T-helper 1 cell treated with Interleukin-12 subunit alpha and Interleukin-12 subunit beta and Interleukin-4 antibody, amounts not matched to agents 30 μg/mL and 1 μg/mL, for 36 hours (primary cell): ENCODE measurements around the gene MDGA2.
"Not testable (repeated sequence)": the region's sequence is repeated elsewhere in the genome, so short reads cannot be mapped to it uniquely, and the experiment has no call there.

Experiments
- H3K27ac Mint-ChIP-seq: one replicate; pipeline ENCODE4 v1.8.0; 2021; ENCODE audit warnings: mild to moderate bottlenecking, mixed read lengths
- H3K27me3 Mint-ChIP-seq: one replicate; pipeline ENCODE4 v1.8.0; 2021; ENCODE audit warnings: low read depth, mixed read lengths
- H3K36me3 Mint-ChIP-seq: one replicate; pipeline ENCODE4 v1.8.0; 2021; ENCODE audit warnings: low read depth, mixed read lengths
- H3K4me1 Mint-ChIP-seq: one replicate; pipeline ENCODE4 v1.8.0; 2021; ENCODE audit warnings: low read depth, mixed read lengths
- H3K4me3 Mint-ChIP-seq: one replicate; pipeline ENCODE4 v1.8.0; 2021; ENCODE audit warnings: mild to moderate bottlenecking, moderate library complexity, mixed read lengths
- H3K9me3 Mint-ChIP-seq: one replicate; pipeline ENCODE4 v1.8.0; 2021; ENCODE audit warnings: mixed read lengths

The MDGA2 gene

DNA sequence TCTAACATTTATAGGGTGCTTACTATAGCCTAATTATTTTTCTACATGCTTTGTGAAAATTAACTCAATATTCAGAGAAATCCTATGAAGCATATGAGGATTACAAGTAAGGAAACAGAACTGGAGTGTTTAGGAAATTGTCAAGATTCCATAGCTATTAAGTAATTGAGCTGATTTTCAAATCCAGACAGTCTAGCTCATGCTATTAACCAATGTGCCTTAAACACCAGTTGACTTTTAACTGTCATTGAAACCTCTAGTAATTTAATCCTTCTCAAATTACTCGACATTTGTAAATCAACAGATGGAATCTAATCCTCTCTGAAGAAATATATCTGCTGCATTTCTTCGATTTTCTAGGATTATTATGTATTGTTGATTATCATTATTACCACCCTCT is 488.9 kb downstream of the MDGA2 start:
- Mint-ChIP-seq H3K27ac (no peak overlapping the region), H3K27me3 (no peaks in the 10 kb centered on the region), H3K36me3 (no peaks in the 10 kb centered on the region), H3K4me3 (no peak overlapping the region), H3K4me1 (no peaks in the 10 kb centered on the region), H3K9me3 (no peaks in the 10 kb centered on the region)

DNA sequence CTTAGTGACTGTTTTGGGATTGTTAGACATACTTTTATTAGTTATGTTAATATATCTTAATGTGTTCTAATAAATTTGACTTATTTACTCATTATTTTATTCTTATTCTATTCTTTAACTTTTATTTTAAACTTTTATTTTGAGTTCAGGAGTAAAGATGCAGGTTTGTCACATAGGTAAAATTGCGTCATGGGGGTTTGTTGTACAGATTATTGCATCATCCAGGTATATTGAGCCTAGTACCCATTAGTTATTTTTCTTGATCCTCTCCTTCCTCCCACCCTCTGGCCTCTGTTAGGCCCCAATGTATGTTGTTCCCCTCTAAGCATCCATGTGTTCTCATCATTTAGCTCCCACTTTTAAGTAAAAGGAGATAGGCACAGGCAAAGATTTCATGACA is 495.5 kb downstream of the MDGA2 start:
- Mint-ChIP-seq H3K4me3 (no peak overlapping the region), H3K9me3 (peaks cover 4% of the 10 kb centered on the region), H3K27ac (no peak overlapping the region), H3K27me3 (no peaks in the 10 kb centered on the region), H3K36me3 (no peaks in the 10 kb centered on the region), H3K4me1 (no peaks in the 10 kb centered on the region)

DNA sequence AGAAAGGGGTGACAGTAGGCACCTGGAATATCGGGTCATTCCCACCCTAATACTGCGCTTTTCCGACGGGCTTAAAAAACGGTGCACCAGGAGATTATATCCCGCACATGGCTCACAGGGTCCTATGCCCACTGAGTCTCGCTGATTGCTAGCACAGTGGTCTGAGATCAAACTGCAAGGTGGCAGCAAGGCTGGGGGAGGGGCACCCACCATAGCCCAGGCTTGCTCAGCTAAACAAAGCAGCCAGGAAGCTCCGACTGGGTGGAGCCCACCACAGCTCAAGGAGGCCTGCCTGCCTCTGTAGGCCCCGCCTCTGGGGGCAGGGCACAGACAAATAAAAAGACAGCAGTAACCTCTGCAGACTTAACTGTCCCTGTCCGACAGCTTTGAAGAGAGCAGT is 503.5 kb downstream of the MDGA2 start:
- not testable (repeated sequence) for H3K4me3 Mint-ChIP-seq, H3K27ac Mint-ChIP-seq

DNA sequence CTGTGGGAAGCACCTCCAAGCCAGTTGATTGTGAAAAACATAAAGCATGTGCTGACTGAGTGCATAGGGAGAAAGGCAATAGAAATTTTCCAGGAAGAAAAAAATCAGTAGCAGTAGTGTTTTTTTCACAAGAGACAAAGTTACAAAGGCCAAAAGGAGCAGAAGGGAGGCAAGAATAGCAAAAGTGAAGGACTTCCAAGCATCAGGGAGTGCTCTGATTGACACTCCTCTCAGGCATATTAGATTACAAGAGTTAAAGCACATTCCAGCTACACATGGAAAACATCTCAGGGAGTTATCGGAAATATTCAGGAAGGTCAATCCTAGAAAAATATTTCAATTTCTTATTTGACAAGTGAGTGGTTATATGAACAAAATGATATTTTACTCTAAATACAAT is 508.0 kb downstream of the MDGA2 start:
- H3K27me3 Mint-ChIP-seq: no peaks in the 10 kb centered on the region
- H3K9me3 Mint-ChIP-seq: no peaks in the 10 kb centered on the region
- no peaks in the 10 kb centered on the region for H3K4me1 Mint-ChIP-seq
- H3K27ac Mint-ChIP-seq: no peak overlapping the region
- no peak overlapping the region for H3K4me3 Mint-ChIP-seq
- no peaks in the 10 kb centered on the region for H3K36me3 Mint-ChIP-seq

More for the DNA sequence above, 503.5 kb downstream of the MDGA2 start:
- not testable (repeated sequence) for H3K4me1 Mint-ChIP-seq, H3K27me3 Mint-ChIP-seq, H3K36me3 Mint-ChIP-seq
- H3K9me3 Mint-ChIP-seq: peaks cover 12% of the 10 kb centered on the region

DNA sequence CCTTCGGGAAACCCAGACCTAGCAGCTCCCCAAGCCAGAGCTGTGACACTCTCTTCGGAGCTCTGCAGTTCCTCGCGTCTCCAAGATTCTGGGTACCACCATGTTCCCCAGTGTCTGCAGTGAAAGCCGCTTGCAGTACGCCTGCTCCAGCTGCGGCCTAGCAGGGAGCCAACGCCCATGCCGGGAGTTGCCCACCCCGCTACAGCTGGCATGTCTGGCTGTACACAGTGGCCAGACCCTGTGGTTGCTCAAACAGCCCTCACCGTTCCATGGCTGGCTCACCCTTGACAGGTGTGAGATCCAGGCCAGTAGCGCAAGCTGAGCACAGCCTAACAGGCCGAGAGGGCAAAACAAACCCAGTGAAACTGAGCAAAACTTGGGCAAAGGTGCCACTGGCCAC is 520.0 kb downstream of the MDGA2 start:
- Mint-ChIP-seq H3K36me3 (no peaks in the 10 kb centered on the region), H3K27ac (no peak overlapping the region), H3K4me3 (no peak overlapping the region), H3K27me3 (no peaks in the 10 kb centered on the region), H3K4me1 (no peaks in the 10 kb centered on the region), H3K9me3 (peaks cover 16% of the 10 kb centered on the region)

DNA sequence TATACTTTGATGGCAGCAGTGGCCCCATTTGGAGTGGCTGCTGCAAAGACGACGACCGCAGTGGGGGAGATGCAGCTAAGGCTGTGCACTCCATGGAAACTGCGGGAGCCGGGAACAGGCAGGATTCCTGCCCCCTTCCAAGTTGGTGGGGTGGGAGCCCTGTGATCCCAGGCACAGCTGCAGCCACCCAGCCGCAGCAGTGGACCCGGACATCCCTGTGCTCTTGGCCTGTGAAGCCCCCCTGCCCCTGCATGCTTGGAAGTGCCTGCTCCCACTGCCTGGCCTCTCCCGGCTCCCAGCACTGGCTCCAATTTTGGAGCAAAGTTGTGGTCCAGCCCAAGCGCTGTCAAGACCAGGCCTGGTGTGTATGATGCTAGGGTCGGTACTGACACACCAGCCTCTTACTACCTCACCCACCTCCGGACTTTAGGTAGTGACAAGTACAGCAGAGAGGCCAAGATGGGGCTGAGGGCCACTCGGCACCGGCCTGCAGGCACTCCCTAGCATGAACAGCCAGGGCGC is 521.1 kb downstream of the MDGA2 start:
- Mint-ChIP-seq H3K4me3 (no peak overlapping the region), H3K27me3 (no peaks in the 10 kb centered on the region), H3K4me1 (no peaks in the 10 kb centered on the region), H3K9me3 (peaks cover 16% of the 10 kb centered on the region), H3K36me3 (no peaks in the 10 kb centered on the region), H3K27ac (no peak overlapping the region)

DNA sequence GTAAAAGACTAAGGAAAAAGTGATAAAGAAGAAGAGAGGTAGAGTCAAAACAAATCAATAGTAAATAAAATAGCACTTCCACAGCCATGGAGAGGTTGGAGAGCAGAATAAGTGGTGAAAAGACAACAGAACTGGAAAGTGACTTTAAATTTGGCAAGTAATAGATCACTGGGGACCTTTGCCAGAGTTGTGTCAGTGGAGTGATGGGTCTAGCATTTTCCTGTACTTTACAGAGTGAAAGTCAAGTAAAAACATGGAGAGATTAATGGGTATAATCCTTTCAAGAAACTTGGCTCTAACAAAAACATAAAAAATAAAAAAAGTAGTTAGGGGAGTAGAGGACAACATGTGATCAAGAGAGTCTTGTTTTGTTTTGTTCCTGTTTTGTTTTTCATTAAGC is 521.7 kb downstream of the MDGA2 start:
- Mint-ChIP-seq H3K9me3 (peaks cover 16% of the 10 kb centered on the region), H3K4me1 (no peaks in the 10 kb centered on the region), H3K36me3 (no peaks in the 10 kb centered on the region), H3K27me3 (no peaks in the 10 kb centered on the region), H3K4me3 (no peak overlapping the region), H3K27ac (no peak overlapping the region)

DNA sequence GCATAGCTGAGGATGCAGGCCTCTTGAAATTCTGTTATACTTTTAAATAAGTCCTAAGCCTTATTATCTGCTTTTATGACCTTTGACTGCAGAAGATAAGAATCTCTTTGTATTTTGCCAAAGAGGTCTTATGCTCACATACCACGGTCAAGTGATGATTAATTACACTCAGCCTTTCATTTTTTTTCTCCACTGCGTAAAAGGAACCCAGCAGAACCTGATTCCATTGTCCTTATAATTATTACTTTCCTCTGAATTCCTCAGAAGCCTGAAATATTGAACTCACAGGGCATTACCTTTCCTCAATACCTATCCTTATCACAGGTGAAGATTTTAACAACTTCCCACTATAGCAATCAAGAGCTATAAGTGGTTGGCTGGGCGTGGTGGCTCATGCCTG is 525.1 kb downstream of the MDGA2 start:
- no peaks in the 10 kb centered on the region for H3K36me3 Mint-ChIP-seq
- H3K4me1 Mint-ChIP-seq: no peaks in the 10 kb centered on the region
- no peak overlapping the region for H3K27ac Mint-ChIP-seq
- H3K9me3 Mint-ChIP-seq: peaks cover 10% of the 10 kb centered on the region
- no peaks in the 10 kb centered on the region for H3K27me3 Mint-ChIP-seq
- no peak overlapping the region for H3K4me3 Mint-ChIP-seq

DNA sequence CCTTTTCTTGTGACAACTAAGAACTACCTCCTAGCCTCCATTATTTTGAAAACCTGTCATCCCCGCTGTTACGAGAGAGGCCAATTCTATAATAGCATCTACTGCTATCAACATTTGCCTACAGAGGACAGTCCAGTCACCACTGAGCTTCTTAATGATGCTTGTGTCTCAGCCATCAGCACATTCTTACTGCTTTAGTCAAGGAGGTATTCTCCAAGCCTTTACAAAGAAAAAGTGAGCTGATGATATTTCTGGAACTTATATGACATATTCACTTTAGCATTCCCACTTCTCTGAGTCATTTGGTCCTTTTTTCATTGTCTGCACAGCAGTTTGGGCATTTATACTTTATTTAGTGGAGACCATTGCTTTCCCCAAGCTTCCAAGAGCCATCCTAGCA is 526.1 kb downstream of the MDGA2 start:
- Mint-ChIP-seq H3K27ac (no peak overlapping the region), H3K4me1 (no peaks in the 10 kb centered on the region), H3K9me3 (peaks cover 10% of the 10 kb centered on the region), H3K36me3 (no peaks in the 10 kb centered on the region), H3K27me3 (no peaks in the 10 kb centered on the region), H3K4me3 (no peak overlapping the region)

DNA sequence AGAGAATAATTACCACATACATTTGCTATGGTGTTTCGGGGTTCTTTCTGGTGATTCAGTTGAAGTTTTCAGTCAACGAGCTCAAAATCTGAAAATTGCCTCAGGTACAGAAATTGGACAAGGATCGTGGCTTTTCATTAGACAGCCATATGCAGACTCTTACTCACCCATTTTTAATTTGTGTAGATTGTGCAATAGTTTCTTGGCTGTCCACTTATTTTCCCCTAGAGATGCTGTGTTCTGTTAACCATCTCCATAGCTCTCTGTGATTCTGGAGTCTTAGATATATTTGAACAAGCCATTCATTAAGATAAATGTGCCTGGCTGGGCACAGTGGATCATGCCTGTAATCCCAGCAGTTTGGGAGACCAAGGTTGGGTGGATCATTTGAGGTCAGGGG is 526.7 kb downstream of the MDGA2 start:
- peaks cover 7% of the 10 kb centered on the region for H3K9me3 Mint-ChIP-seq
- H3K4me1 Mint-ChIP-seq: no peaks in the 10 kb centered on the region
- no peaks in the 10 kb centered on the region for H3K27me3 Mint-ChIP-seq
- H3K27ac Mint-ChIP-seq: no peak overlapping the region
- H3K36me3 Mint-ChIP-seq: no peaks in the 10 kb centered on the region
- H3K4me3 Mint-ChIP-seq: no peak overlapping the region

DNA sequence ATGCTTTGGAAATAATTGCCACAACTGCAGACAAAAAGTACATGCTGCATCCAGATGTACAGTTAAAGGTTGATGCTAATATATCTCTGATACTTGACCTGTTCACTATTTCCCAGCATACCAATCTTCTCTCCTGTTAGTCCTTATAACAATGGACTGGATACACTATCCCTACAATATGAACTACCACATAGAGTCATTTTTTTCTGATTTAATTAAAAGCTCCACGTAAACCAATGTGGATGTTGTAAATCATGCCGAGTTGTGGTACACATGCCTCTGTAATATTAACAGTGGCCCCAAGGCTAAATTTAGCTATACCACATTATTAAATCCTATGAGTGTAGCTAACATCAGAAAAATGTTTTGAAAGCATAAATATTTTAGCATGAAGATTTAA is 554.8 kb downstream of the MDGA2 start:
- H3K27ac Mint-ChIP-seq: no peak overlapping the region
- no peaks in the 10 kb centered on the region for H3K27me3 Mint-ChIP-seq
- H3K9me3 Mint-ChIP-seq: peaks cover 9% of the 10 kb centered on the region
- no peak overlapping the region for H3K4me3 Mint-ChIP-seq
- H3K4me1 Mint-ChIP-seq: no peaks in the 10 kb centered on the region
- H3K36me3 Mint-ChIP-seq: no peaks in the 10 kb centered on the region

DNA sequence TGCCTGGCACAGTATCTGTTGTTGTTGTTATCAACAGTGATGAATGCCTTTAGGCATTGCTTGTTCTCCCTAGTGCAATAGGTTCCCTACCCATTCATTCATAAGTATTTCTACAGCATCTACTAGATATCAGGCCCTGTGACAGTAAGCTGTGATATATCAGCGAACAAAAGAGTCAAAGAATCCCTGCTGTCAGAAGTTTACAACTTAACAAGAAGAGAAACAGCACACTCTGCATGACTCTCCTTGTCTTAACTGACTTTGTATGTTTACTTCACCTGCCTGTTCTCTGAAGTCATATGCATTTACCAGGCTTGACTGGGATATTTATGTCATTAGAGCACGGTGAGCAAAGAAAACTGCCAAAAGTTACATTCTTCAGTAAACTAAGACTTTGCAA is 571.6 kb downstream of the MDGA2 start:
- Mint-ChIP-seq H3K4me1 (no peaks in the 10 kb centered on the region), H3K27me3 (no peaks in the 10 kb centered on the region), H3K27ac (no peak overlapping the region), H3K4me3 (no peak overlapping the region), H3K9me3 (peaks cover 18% of the 10 kb centered on the region), H3K36me3 (no peaks in the 10 kb centered on the region)

DNA sequence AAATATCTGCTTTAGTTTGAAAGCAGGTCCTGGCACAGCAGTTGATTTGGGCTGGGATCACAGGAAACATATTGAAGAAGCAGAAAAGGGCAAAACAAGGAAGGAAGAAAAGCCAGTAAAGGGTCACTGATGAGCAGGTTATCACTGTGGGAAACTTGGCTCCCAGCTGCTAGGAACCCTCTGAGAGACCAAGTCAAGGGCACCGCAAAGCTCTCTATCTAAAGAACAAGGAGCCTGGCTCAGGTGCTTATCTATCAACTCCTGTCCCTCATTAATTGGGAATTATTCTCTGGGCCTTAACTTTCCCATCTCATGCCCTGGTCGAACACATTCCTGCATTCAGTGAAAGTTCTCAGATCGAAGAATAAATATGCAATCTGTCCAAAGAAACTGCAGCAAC is 572.9 kb downstream of the MDGA2 start:
- Mint-ChIP-seq H3K36me3 (no peaks in the 10 kb centered on the region), H3K4me1 (no peaks in the 10 kb centered on the region), H3K27me3 (no peaks in the 10 kb centered on the region), H3K27ac (no peak overlapping the region), H3K4me3 (no peak overlapping the region), H3K9me3 (peaks cover 16% of the 10 kb centered on the region)

DNA sequence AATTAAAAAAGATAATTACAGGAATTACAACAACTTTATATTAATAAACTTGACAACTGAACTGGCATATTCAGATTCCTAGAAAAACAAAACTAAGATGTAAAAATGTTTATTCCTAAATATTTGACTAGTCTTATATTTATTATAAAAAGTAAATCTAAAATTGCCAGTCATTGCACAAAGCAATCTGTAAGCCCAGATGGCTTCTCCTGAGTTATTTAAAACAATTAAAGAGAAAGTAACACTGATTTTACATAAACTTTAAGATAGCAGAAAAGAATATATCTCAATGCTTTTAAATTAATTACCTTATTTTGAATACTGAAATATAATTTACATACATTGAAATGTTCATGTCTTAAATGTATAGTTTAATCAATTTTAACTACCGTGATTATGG is 589.7 kb downstream of the MDGA2 start:
- Mint-ChIP-seq H3K27me3 (no peaks in the 10 kb centered on the region), H3K4me3 (no peak overlapping the region), H3K27ac (no peak overlapping the region), H3K4me1 (no peaks in the 10 kb centered on the region), H3K9me3 (peaks cover 2% of the 10 kb centered on the region), H3K36me3 (no peaks in the 10 kb centered on the region)

DNA sequence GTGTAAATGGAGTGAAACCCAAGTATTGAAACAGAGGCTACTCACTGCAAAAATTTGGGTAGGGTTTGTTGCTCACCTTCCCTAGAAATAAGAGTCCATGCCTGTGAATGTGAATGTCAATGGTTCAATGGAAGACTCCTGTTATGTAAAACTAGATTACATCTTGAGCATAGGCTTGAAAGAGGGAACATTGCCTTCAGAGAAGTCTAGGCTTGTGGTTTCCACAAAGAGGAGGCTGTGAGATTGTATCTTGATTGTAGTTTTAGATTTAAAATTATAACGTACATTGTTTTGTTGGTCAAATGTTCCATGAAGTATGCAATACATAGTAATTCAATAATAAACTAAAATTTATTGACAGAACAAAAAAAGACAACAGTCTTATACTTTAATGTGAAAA is 610.1 kb downstream of the MDGA2 start:
- Mint-ChIP-seq H3K4me1 (no peaks in the 10 kb centered on the region), H3K27me3 (no peaks in the 10 kb centered on the region), H3K27ac (no peak overlapping the region), H3K36me3 (no peaks in the 10 kb centered on the region), H3K9me3 (peaks cover 8% of the 10 kb centered on the region), H3K4me3 (no peak overlapping the region)

DNA sequence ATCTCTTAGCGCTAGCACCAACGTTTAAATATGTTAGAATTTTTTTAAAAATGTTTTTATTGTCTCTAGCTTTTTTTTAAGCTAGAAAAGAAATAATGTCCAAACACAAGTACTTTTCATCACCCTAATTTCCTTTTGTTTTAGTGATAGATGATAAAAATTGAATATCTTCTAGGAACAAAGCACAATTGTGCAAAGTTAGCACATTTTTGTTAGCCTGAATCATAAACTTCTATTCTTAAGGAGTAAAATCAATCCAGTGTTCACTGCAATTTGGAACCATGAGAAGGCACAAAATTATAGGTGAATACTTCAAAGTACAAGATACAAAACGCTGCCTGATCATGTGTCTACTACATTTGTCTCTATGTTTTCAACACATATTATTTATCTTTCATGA is 615.4 kb downstream of the MDGA2 start:
- Mint-ChIP-seq H3K9me3 (no peaks in the 10 kb centered on the region), H3K27me3 (no peaks in the 10 kb centered on the region), H3K36me3 (no peaks in the 10 kb centered on the region), H3K4me1 (no peaks in the 10 kb centered on the region), H3K4me3 (no peak overlapping the region), H3K27ac (no peak overlapping the region)
